IPS-NIHi7 (cell line): Measurements from ENCODE around the gene CDYL.

ENCODE experiments used
- DNase-seq: peaks from one replicate; pipeline ENCODE4 v3.0.0; 2012; ENCODE audit warnings: mixed read lengths; ENCODE audit errors: extremely low spot score

The CDYL gene

GRCh38 chr6:4964675-4965561, 188.7 kb downstream of the CDYL start:
- DNase-seq, result no peak

- DNase-seq, result no peak
Measured at GRCh38 chr6:4965562-4966389, 189.6 kb downstream of the CDYL start.

- DNase-seq, result no peak
Measured at GRCh38 chr6:4967301-4968030, 191.3 kb downstream of the CDYL start.

- DNase-seq, result no peak
Measured at GRCh38 chr6:4969609-4970285, 193.5 kb downstream of the CDYL start.

GRCh38 chr6:4970739-4971395, 194.7 kb downstream of the CDYL start:
- DNase-seq, result no peak

GRCh38 chr6:4971851-4972250, 195.6 kb downstream of the CDYL start:
- no peak for DNase-seq

- no peak for DNase-seq
Measured at GRCh38 chr6:4972438-4972837, 196.2 kb downstream of the CDYL start.

GRCh38 chr6:4973415-4973814, 197.2 kb downstream of the CDYL start:
- DNase-seq, result no peak

- peak; percentile 81 for DNase-seq
Measured at GRCh38 chr6:4973982-4974745, 198.0 kb downstream of the CDYL start.

DNA sequence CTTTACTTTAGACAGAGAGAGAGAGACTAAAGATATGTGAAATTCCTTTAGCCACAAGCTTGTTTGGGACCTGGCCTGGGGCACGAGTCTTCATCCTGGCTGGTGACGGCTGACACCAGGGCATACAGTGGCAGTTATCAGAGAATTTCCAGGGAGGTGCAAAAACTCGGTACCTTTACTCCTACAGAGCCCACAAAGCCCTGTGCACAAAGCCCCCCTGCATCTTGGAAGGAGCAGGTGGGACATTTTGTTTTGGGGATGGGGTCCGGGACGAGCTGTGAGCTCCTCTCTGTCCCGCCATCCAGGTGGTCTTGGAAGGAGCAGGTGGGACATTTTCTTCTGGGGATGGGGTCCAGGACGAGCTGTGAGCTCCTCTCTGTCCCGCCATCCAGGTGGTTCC, 198.8 kb downstream of the CDYL start:
- DNase-seq, result no peak

GRCh38 chr6:4975506-4975905, 199.3 kb downstream of the CDYL start:
- DNase-seq, result no peak

DNA sequence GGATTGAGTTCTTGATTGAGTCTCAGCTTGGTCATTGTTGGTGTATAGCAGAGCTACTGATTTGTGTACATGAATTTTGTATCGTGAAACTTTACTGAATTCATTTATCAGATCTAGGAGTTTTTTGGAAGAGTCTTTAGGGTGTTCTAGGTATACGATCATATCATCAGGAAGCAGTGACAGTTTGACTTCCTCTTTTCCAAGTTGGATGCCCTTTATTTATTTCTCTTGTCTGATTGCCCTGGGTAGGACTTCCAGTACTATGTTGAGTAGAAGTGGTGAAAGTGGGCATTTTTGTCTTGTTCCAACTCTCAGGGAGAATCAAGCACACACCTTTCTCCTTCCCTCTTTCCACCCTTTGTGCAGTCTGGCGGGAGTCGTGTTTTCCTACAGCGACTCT, 201.3 kb downstream of the CDYL start:
- no peak for DNase-seq

DNA sequence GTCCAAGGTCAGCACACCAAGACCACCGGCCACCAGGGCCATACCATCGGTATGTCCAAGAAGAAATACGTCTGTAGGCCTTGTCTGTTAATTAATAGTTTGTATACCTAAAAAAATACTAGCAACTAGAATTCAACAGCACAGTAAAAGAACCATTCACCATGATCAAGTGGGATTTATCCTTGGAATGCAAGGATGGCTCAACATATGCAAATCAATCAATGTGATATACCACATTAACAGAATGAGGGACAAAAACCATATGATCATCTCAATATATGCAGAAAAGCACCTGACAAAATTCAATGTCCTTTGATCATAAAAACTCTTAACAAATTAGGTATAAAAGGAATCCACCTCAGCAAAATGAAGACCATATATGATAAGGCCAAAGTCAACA, 203.2 kb downstream of the CDYL start:
- DNase-seq, result no peak

- no peak for DNase-seq
Measured at GRCh38 chr6:4981761-4982160, 205.6 kb downstream of the CDYL start.

DNA sequence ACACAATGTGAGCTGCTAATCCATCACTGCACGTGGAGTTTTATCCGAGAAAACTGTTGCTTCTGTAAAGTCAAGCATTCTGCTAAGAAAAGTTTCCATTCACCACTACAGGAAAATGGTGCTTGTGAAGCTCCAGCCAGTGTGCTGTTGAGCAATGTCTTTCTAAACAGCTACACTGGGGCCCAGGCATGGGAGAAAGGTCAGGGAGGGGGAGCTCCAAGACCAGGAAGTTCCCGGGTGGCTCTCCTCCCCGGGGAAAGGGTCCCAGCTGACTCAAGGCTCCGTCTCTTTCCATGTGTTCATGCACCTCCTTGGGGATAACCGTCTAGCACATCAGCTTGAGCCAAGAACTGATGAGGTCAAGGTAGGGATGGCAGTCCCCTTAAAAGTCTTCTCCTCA, 207.1 kb downstream of the CDYL start:
- no peak for DNase-seq

- DNase-seq, result no peak
Measured at GRCh38 chr6:4986999-4987398, 210.8 kb downstream of the CDYL start.

- no peak for DNase-seq
Measured at GRCh38 chr6:4987432-4987831, 211.2 kb downstream of the CDYL start.

DNA sequence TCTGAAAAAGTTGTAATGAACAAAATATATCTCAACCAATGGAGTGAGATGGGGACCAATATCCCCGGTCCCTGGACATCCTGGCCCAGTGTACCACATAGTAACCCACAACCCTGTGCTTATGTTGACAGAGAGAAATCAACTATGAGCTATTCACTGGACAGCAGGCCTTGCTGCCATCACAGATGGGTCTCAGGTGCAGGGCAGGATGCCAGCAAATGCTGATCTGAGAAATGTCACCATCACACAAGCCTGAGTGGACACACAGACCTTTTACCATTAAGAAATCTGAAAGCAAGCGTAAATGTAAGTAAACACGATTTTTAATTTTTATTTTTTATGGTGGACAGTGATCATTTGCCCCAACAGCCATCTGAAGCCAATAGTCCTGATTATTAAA, 218.5 kb downstream of the CDYL start:
- DNase-seq, result no peak

GRCh38 chr6:4997862-4998261, 221.7 kb downstream of the CDYL start:
- no peak for DNase-seq

GRCh38 chr6:4999586-4999985, 223.4 kb downstream of the CDYL start:
- DNase-seq, result no peak
